Stomach (tissue), 4 donors: ENCODE results near the gene TLL2.
A peak's percentile ranks its signal among the peaks of the same experiment; 100 is the strongest.

Experiments used
- EP300 ChIP-seq: sonication (generic); formaldehyde crosslinking; IDR thresholded peaks from one replicate; pipeline ENCODE4 v1.6.1; 2017; ENCODE audit warnings: antibody characterized with exemption
- POLR2A ChIP-seq, 4 donors: fragments of 450-650 bp; IDR thresholded peaks; one replicate each; pipeline ENCODE4 v1.6.1; 2016; ENCODE audit warnings: antibody characterized with exemption in 4 of 4, control low read depth in 2 of 4, mild to moderate bottlenecking in 1 of 4, moderate library complexity in 1 of 4
- TF ChIP-seq, protein P1 (sequence below), 7 experiments: fragments of 450-650 bp in 4 of 7; fragments of 200-600 bp in 3 of 7; sonication (generic) in 3 of 7; IDR thresholded peaks; one replicate each; pipeline ENCODE4 v1.5.1; 2016 to 2019; ENCODE audit warnings: antibody characterized with exemption in 7 of 7, control low read depth in 2 of 7, mild to moderate bottlenecking in 1 of 7

DNA sequence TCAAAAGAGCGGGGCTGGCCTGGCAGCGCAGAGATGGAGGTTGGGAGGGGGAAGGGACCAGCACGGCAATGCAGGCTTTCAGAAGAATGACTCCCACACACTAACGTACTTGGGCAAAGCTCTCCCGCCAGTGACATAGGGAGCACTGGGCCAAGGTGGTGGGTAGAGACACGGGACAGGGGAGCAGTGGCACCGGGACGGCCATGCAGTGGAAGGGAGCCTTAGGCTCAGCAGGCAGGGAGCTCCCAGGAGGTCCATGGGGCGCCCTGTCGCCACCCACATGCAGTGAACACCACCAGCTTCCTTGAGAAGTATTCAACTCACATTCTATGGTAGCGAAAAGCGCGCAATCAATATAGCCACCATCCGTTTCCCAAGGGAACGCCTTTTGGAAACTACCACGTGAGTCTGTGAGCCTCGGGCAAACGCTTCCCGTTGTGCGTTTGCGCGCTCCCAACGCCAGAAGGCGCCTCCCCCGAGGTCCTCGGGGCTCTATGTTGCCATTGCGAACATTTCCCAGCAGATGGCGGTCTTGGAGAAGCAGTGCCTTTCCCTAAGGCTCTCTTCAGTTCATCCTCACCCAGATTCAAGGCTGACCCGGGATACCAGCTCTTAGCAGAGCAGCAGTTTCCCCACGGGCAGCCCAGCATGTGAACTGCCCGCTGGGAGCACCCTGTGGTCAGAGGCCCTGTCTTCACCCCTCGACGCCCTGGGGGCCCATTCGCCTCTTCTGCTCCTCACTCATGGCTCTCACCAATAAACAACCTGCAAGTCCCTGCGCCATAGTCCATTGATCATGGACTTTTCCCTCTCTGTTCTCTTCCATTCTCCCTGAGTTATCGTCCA is 138.5 kb downstream of the TLL2 start:
- TF ChIP-seq, protein P1, sequence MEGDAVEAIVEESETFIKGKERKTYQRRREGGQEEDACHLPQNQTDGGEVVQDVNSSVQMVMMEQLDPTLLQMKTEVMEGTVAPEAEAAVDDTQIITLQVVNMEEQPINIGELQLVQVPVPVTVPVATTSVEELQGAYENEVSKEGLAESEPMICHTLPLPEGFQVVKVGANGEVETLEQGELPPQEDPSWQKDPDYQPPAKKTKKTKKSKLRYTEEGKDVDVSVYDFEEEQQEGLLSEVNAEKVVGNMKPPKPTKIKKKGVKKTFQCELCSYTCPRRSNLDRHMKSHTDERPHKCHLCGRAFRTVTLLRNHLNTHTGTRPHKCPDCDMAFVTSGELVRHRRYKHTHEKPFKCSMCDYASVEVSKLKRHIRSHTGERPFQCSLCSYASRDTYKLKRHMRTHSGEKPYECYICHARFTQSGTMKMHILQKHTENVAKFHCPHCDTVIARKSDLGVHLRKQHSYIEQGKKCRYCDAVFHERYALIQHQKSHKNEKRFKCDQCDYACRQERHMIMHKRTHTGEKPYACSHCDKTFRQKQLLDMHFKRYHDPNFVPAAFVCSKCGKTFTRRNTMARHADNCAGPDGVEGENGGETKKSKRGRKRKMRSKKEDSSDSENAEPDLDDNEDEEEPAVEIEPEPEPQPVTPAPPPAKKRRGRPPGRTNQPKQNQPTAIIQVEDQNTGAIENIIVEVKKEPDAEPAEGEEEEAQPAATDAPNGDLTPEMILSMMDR (IDR thresholded peaks at IDR 0.05), result peak in 5 of 7 experiments; percentile 92 to 96 (median 93)
- no peak for TF ChIP-seq POLR2A (IDR thresholded peaks at IDR 0.05)
- no peak for TF ChIP-seq EP300
